Activated T-cell treated with anti-CD3 and anti-CD28 coated beads, Interleukin-2, amount 50 U/mL, for 24 hours (primary cell): ENCODE data around the gene DNAJB1.

Experiments used
- DNase-seq: peaks from one replicate; pipeline ENCODE4 v3.0.0-alpha.2; 2020
- H3K27ac Mint-ChIP-seq: 2 replicates; pipeline ENCODE4 v1.8.0; 2020; ENCODE audit warnings: mild to moderate bottlenecking, mixed read lengths
- H3K27me3 Mint-ChIP-seq: 2 replicates; pipeline ENCODE4 v1.8.0; 2020; ENCODE audit warnings: mixed read lengths
- H3K36me3 Mint-ChIP-seq: 2 replicates; pipeline ENCODE4 v1.8.0; 2020; ENCODE audit warnings: low read depth, mixed read lengths
- H3K4me1 Mint-ChIP-seq: 2 replicates; pipeline ENCODE4 v1.8.0; 2020; ENCODE audit warnings: low read depth, mixed read lengths
- H3K4me3 Mint-ChIP-seq: 2 replicates; pipeline ENCODE4 v1.8.0; 2020; ENCODE audit warnings: mild to moderate bottlenecking, moderate library complexity, mixed read lengths
- H3K9me3 Mint-ChIP-seq: 2 replicates; pipeline ENCODE4 v1.8.0; 2020; ENCODE audit warnings: mixed read lengths

The DNAJB1 gene

GRCh38 chr19:14502334-14503092 lies 15.7 kb downstream of the DNAJB1 start:
- DNase-seq: no peak
- no peak overlapping the region for H3K4me3 Mint-ChIP-seq
- peaks cover 35% of the 10 kb centered on the region for H3K4me1 Mint-ChIP-seq
- H3K27ac Mint-ChIP-seq: no peak overlapping the region
- no peaks in the 10 kb centered on the region for H3K27me3 Mint-ChIP-seq
- H3K36me3 Mint-ChIP-seq: no peaks in the 10 kb centered on the region
- H3K9me3 Mint-ChIP-seq: no peaks in the 10 kb centered on the region

- H3K27me3 Mint-ChIP-seq: no peaks in the 10 kb centered on the region
- H3K9me3 Mint-ChIP-seq: no peaks in the 10 kb centered on the region
- DNase-seq: no peak
- H3K36me3 Mint-ChIP-seq: peaks cover 6% of the 10 kb centered on the region
- H3K27ac Mint-ChIP-seq: peak overlapping the region; percentile 85
- H3K4me3 Mint-ChIP-seq: no peak overlapping the region
- H3K4me1 Mint-ChIP-seq: peaks cover 24% of the 10 kb centered on the region
These were observed 20.8 kb downstream of the DNAJB1 start for GRCh38 chr19:14497228-14497921.

- peak overlapping the region; percentile 80 for H3K4me3 Mint-ChIP-seq
- peaks cover 6% of the 10 kb centered on the region for H3K36me3 Mint-ChIP-seq
- DNase-seq: no peak
- peak overlapping the region; percentile 85 for H3K27ac Mint-ChIP-seq
- H3K9me3 Mint-ChIP-seq: no peaks in the 10 kb centered on the region
- H3K27me3 Mint-ChIP-seq: no peaks in the 10 kb centered on the region
- peaks cover 24% of the 10 kb centered on the region for H3K4me1 Mint-ChIP-seq
These were observed 21.4 kb downstream of the DNAJB1 start for GRCh38 chr19:14496834-14497227.

- Mint-ChIP-seq H3K4me3 (peak within 1 kb of the TSS; percentile 80), H3K27ac (peak within 1 kb of the TSS; percentile 87), H3K36me3 (peaks cover 10% of the 10 kb centered on the region), H3K9me3 (no peaks in the 10 kb centered on the region), H3K27me3 (no peaks in the 10 kb centered on the region), H3K4me1 (peaks cover 24% of the 10 kb centered on the region)
- DNase-seq: peak; percentile 90
These were observed 22.0 kb downstream of the DNAJB1 start, which contains the start of gene GIPC1 for GRCh38 chr19:14496029-14496833. GIPC1 (minus strand) TSS chr19:14496127; CDS start chr19:14482976, 13,151 bp downstream.

- DNase-seq: peak; percentile 38
- Mint-ChIP-seq H3K27me3 (no peaks in the 10 kb centered on the region), H3K4me3 (peak overlapping the region; percentile 80), H3K27ac (peak overlapping the region; percentile 87), H3K36me3 (peaks cover 10% of the 10 kb centered on the region), H3K9me3 (no peaks in the 10 kb centered on the region), H3K4me1 (peaks cover 24% of the 10 kb centered on the region)
These were observed 22.5 kb downstream of the DNAJB1 start for GRCh38 chr19:14495672-14496028.

GRCh38 chr19:14494910-14495671 lies 23.1 kb downstream of the DNAJB1 start:
- H3K4me3 Mint-ChIP-seq: peak overlapping the region; percentile 80
- peaks cover 12% of the 10 kb centered on the region for H3K36me3 Mint-ChIP-seq
- H3K4me1 Mint-ChIP-seq: peaks cover 24% of the 10 kb centered on the region
- no peak for DNase-seq
- peak overlapping the region; percentile 87 for H3K27ac Mint-ChIP-seq
- H3K9me3 Mint-ChIP-seq: no peaks in the 10 kb centered on the region
- H3K27me3 Mint-ChIP-seq: no peaks in the 10 kb centered on the region

- Mint-ChIP-seq H3K4me3 (peak overlapping the region; percentile 80), H3K9me3 (no peaks in the 10 kb centered on the region), H3K4me1 (peaks cover 24% of the 10 kb centered on the region), H3K27ac (peak overlapping the region; percentile 80), H3K27me3 (no peaks in the 10 kb centered on the region), H3K36me3 (peaks cover 19% of the 10 kb centered on the region)
- DNase-seq: no peak
These were observed 23.8 kb downstream of the DNAJB1 start for GRCh38 chr19:14494411-14494810.

- H3K27me3 Mint-ChIP-seq: no peaks in the 10 kb centered on the region
- no peak for DNase-seq
- no peaks in the 10 kb centered on the region for H3K9me3 Mint-ChIP-seq
- peaks cover 24% of the 10 kb centered on the region for H3K4me1 Mint-ChIP-seq
- H3K27ac Mint-ChIP-seq: peak overlapping the region; percentile 57
- peaks cover 26% of the 10 kb centered on the region for H3K36me3 Mint-ChIP-seq
- H3K4me3 Mint-ChIP-seq: no peak overlapping the region
These were observed 25.4 kb downstream of the DNAJB1 start for GRCh38 chr19:14492756-14493337.

GRCh38 chr19:14487370-14488125 lies 30.6 kb downstream of the DNAJB1 start:
- Mint-ChIP-seq H3K4me3 (no peak overlapping the region), H3K4me1 (peaks cover 6% of the 10 kb centered on the region), H3K36me3 (peaks cover 24% of the 10 kb centered on the region), H3K27me3 (no peaks in the 10 kb centered on the region), H3K9me3 (no peaks in the 10 kb centered on the region), H3K27ac (no peak overlapping the region)
- DNase-seq: no peak

- Mint-ChIP-seq H3K9me3 (no peaks in the 10 kb centered on the region), H3K4me1 (peaks cover 10% of the 10 kb centered on the region), H3K4me3 (no peak overlapping the region), H3K36me3 (peaks cover 18% of the 10 kb centered on the region), H3K27ac (no peak overlapping the region), H3K27me3 (no peaks in the 10 kb centered on the region)
- DNase-seq: no peak
These were observed 35.8 kb downstream of the DNAJB1 start for GRCh38 chr19:14482172-14482941.

GRCh38 chr19:14480700-14481079 lies 37.5 kb downstream of the DNAJB1 start:
- peaks cover 18% of the 10 kb centered on the region for H3K36me3 Mint-ChIP-seq
- H3K4me1 Mint-ChIP-seq: peaks cover 14% of the 10 kb centered on the region
- no peak overlapping the region for H3K4me3 Mint-ChIP-seq
- no peak overlapping the region for H3K27ac Mint-ChIP-seq
- no peak for DNase-seq
- H3K27me3 Mint-ChIP-seq: peaks cover 4% of the 10 kb centered on the region
- H3K9me3 Mint-ChIP-seq: no peaks in the 10 kb centered on the region

- Mint-ChIP-seq H3K36me3 (peaks cover 18% of the 10 kb centered on the region), H3K4me3 (no peak overlapping the region), H3K27me3 (peaks cover 7% of the 10 kb centered on the region), H3K27ac (no peak overlapping the region), H3K9me3 (no peaks in the 10 kb centered on the region), H3K4me1 (peaks cover 17% of the 10 kb centered on the region)
- peak; percentile 86 for DNase-seq
These were observed 38.1 kb downstream of the DNAJB1 start for GRCh38 chr19:14479975-14480699.
